MM.1S (cell line): ENCODE results near the gene UGT1A1.

ENCODE experiments used
- DNase-seq: peaks from one replicate; pipeline ENCODE4 v3.0.0-alpha.2; 2015
- H2AFZ ChIP-seq: fragments of 300-600 bp; sonication (generic); 2 replicates; pipeline ENCODE4 v1.6.0; 2016; ENCODE audit warnings: antibody characterized with exemption, low read length
- H3F3A ChIP-seq: fragments of 300-600 bp; sonication (generic); 2 replicates; pipeline ENCODE4 v1.6.1; 2016; ENCODE audit warnings: mild to moderate bottlenecking, antibody characterized with exemption, low read length, moderate library complexity, mixed read lengths; ENCODE audit not compliant: insufficient read depth
- H3K27ac ChIP-seq: fragments of 300-600 bp; sonication (generic); 2 replicates; pipeline ENCODE4 v1.5.1; 2016; ENCODE audit warnings: mild to moderate bottlenecking, low read length
- H3K27me3 ChIP-seq: fragments of 300-600 bp; sonication (generic); replicated peaks from 2 replicates; pipeline ENCODE4 v1.6.0; 2016; ENCODE audit warnings: low read length; ENCODE audit not compliant: insufficient read depth
- H3K36me3 ChIP-seq: fragments of 300-600 bp; sonication (generic); replicated peaks from 2 replicates; pipeline ENCODE4 v1.6.1; 2016; ENCODE audit warnings: mild to moderate bottlenecking, low read length, mixed read lengths; ENCODE audit not compliant: insufficient read depth
- H3K4me1 ChIP-seq: fragments of 300-600 bp; sonication (generic); 2 replicates; pipeline ENCODE4 v1.6.1; 2016; ENCODE audit warnings: low read length, mixed read lengths
- H3K4me2 ChIP-seq: fragments of 300-600 bp; sonication (generic); 2 replicates; pipeline ENCODE4 v1.6.0; 2016; ENCODE audit warnings: low read depth, low read length
- H3K4me3 ChIP-seq: fragments of 300-600 bp; sonication (generic); 2 replicates; pipeline ENCODE4 v1.5.1; 2016; ENCODE audit warnings: low read length, mixed read lengths
- H3K79me2 ChIP-seq: fragments of 300-600 bp; sonication (generic); 2 replicates; pipeline ENCODE4 v1.6.1; 2016; ENCODE audit warnings: mixed run types, low read length, mixed read lengths
- H3K9ac ChIP-seq: fragments of 300-600 bp; sonication (generic); 2 replicates; pipeline ENCODE4 v1.6.1; 2016; ENCODE audit warnings: low read length, mixed read lengths
- H3K9me2 ChIP-seq: fragments of 300-600 bp; sonication (generic); replicated peaks from 2 replicates; pipeline ENCODE4 v1.6.1; 2016; ENCODE audit warnings: mild to moderate bottlenecking, low read length, mixed read lengths; ENCODE audit not compliant: insufficient read depth
- H3K9me3 ChIP-seq: fragments of 300-600 bp; sonication (generic); replicated peaks from 2 replicates; pipeline ENCODE4 v1.6.1; 2016; ENCODE audit warnings: mild to moderate bottlenecking, low read length, mixed read lengths; ENCODE audit not compliant: insufficient read depth
- H4K20me1 ChIP-seq: fragments of 300-600 bp; sonication (generic); 2 replicates; pipeline ENCODE4 v1.6.1; 2016; ENCODE audit warnings: mild to moderate bottlenecking, low read length, moderate library complexity, mixed read lengths; ENCODE audit not compliant: insufficient read depth
- CTCF ChIP-seq: fragments of 300-600 bp; sonication (generic); IDR thresholded peaks from 2 replicates; pipeline ENCODE4 v1.5.1; 2016; ENCODE audit warnings: antibody characterized with exemption, low read length, mixed read lengths
- EZH2 ChIP-seq: fragments of 300-600 bp; sonication (generic); optimal IDR thresholded peaks from 2 replicates; pipeline ENCODE3; 2017; ENCODE audit warnings: low read depth, mild to moderate bottlenecking, antibody characterized with exemption, low read length, mixed read lengths
- EZH2phosphoT487 ChIP-seq: fragments of 300-600 bp; sonication (generic); IDR thresholded peaks from 2 replicates; pipeline ENCODE4 v1.6.1; 2018; ENCODE audit warnings: antibody characterized with exemption, low read length

Gene UGT1A1

DNA sequence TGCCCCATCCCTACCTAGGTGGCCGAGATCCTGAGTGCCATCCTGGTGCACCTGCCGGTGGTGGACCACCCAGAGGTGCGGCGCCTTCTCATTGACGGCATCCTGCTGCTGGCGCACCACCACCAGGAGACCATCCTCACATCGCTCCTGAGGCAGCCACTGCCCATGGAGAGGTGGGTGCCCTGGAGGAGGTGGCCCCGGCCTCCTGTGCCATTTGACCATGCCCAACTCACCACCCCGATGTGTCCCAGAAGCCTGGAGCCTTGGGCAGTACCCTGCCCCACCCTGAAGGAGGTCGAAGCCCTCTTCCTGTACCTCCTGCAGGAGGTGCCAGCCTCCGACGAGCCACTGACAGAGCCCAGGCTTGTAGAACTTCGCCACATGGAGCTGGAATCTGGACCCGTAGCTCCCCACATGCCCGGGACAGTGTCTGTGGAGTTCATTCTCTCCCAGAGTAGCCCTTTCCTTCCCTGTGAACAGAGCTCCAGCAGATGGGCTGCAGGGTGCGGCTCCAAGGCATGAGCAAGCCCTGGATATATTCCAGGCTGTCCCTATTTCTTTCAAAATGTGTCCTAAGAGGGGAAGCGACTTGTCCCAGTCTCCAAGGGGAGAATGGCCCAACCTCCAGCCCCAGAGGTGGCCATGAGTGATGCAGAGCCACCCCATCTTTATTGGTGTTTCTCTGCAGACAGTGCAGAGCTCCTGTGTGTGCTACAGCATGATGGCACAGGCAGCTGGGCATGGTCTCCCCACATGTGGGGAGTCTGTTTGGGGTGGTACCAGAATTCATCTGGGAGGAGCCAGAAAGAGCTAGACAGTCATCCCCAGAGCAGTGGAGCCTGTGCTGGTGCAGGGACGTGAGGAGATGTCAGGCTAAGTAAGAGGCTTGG, 60.1 kb downstream of the UGT1A1 start:
- H3F3A ChIP-seq: no peaks in the 10 kb centered on the region
- H3K9me3 ChIP-seq: no peaks in the 10 kb centered on the region
- H3K9me2 ChIP-seq: no peaks in the 10 kb centered on the region
- no peaks in the 10 kb centered on the region for H4K20me1 ChIP-seq
- no peak overlapping the region for H3K27ac ChIP-seq
- no peak overlapping the region for H3K9ac ChIP-seq
- H3K4me2 ChIP-seq: no peak overlapping the region
- no peaks in the 10 kb centered on the region for H3K79me2 ChIP-seq
- H3K4me3 ChIP-seq: no peak overlapping the region
- H3K27me3 ChIP-seq: no peaks in the 10 kb centered on the region
- H3K36me3 ChIP-seq: no peaks in the 10 kb centered on the region
- no peak for DNase-seq
- no peak for TF ChIP-seq CTCF
- no peaks in the 10 kb centered on the region for H3K4me1 ChIP-seq
- no peak overlapping the region for H2AFZ ChIP-seq

- Histone ChIP-seq H3K9ac (no peak overlapping the region), H2AFZ (no peak overlapping the region), H4K20me1 (no peaks in the 10 kb centered on the region), H3K79me2 (no peaks in the 10 kb centered on the region), H3K36me3 (no peaks in the 10 kb centered on the region), H3K9me2 (no peaks in the 10 kb centered on the region), H3K4me2 (no peak overlapping the region), H3K27me3 (no peaks in the 10 kb centered on the region), H3K27ac (no peak overlapping the region), H3K4me3 (no peak overlapping the region), H3K9me3 (no peaks in the 10 kb centered on the region), H3F3A (no peaks in the 10 kb centered on the region), H3K4me1 (no peaks in the 10 kb centered on the region)
- TF ChIP-seq EZH2phosphoT487 (no peak), EZH2 (no peak), CTCF (no peak)
- DNase-seq: no peak
Measured at GRCh38 chr2:233820774-233821105, 60.7 kb downstream of the UGT1A1 start.

GRCh38 chr2:233821196-233821595, 61.1 kb downstream of the UGT1A1 start:
- no peak overlapping the region for H3K27ac ChIP-seq

More at GRCh38 chr2:233821196-233821595, 61.1 kb downstream of the UGT1A1 start:
- no peak for DNase-seq
- H3K79me2 ChIP-seq: no peaks in the 10 kb centered on the region
- no peak overlapping the region for H3K4me2 ChIP-seq
- no peaks in the 10 kb centered on the region for H3K4me1 ChIP-seq
- no peaks in the 10 kb centered on the region for H3K9me2 ChIP-seq
- H4K20me1 ChIP-seq: no peaks in the 10 kb centered on the region
- H3K36me3 ChIP-seq: no peaks in the 10 kb centered on the region
- TF ChIP-seq EZH2 (no peak), CTCF (no peak), EZH2phosphoT487 (no peak)
- H3K9me3 ChIP-seq: no peaks in the 10 kb centered on the region
- no peak overlapping the region for H3K9ac ChIP-seq
- H3K27me3 ChIP-seq: no peaks in the 10 kb centered on the region
- H2AFZ ChIP-seq: no peak overlapping the region
- H3F3A ChIP-seq: no peaks in the 10 kb centered on the region
- H3K4me3 ChIP-seq: no peak overlapping the region
